ENCODE results near the gene NEK7.

NEK7 gene

GRCh38 chr1:198320759-198321158, 164.0 kb downstream of the NEK7 start:
- no peak for TF ChIP-seq CTCF (IDR thresholded peaks at IDR 0.05; ENCODE audit: low read depth, low read length)
- no peak for DNase-seq (ENCODE audit: low read depth in 2 of 2)
- no peak overlapping the region for H3K4me3 ChIP-seq (replicated peaks in 1 of 2; ENCODE audit: low read depth in 2 of 2, low read length in 2 of 2)

DNA sequence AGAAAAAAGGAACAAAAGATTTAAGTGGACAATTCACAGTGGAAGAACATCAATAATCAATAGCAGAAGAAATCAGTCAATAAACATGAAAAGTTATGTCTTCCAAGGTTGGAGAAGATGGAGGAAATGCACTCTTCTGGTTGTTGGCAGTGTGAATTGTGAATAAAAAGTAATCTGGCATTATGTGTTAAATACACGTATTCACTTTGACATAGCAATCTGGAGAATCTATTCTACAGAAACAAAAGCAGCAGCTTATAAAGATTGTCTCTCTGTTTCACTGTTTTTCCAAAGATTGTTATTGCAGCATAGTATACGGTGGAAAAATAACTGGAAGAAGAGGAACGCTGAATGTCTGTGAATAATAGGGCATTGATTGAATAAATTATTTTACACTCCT, 169.4 kb downstream of the NEK7 start:
- H3K4me3 ChIP-seq (replicated peaks in 1 of 2; ENCODE audit: low read depth in 2 of 2, low read length in 2 of 2) = no peak overlapping the region
- no peak for DNase-seq (ENCODE audit: low read depth in 2 of 2)
- TF ChIP-seq CTCF (IDR thresholded peaks at IDR 0.05; ENCODE audit: low read depth, low read length) = no peak

DNA sequence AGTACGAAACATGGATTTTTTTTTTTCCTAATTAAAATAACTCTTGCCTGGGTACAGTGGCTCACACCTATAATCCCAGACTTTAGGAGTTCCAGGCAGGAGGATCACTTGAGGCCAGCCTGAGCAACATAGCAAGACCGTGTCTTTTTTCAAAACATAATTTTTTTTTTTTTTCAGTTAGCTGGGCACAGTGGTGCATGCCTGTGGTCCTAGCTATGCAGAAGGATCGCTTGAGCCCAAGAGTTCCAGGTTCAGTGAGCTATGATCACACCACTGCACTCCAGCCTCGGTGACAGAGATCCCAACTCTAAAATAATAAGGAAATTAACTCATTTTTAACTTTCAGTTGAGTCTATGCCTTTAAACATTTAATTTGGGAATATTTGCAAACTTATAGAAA, 170.1 kb downstream of the NEK7 start:
- no peak for DNase-seq (ENCODE audit: low read depth in 2 of 2)
- H3K4me3 ChIP-seq (replicated peaks in 1 of 2; ENCODE audit: low read depth in 2 of 2, low read length in 2 of 2) = no peak overlapping the region
- no peak for TF ChIP-seq CTCF (IDR thresholded peaks at IDR 0.05; ENCODE audit: low read depth, low read length)

DNA sequence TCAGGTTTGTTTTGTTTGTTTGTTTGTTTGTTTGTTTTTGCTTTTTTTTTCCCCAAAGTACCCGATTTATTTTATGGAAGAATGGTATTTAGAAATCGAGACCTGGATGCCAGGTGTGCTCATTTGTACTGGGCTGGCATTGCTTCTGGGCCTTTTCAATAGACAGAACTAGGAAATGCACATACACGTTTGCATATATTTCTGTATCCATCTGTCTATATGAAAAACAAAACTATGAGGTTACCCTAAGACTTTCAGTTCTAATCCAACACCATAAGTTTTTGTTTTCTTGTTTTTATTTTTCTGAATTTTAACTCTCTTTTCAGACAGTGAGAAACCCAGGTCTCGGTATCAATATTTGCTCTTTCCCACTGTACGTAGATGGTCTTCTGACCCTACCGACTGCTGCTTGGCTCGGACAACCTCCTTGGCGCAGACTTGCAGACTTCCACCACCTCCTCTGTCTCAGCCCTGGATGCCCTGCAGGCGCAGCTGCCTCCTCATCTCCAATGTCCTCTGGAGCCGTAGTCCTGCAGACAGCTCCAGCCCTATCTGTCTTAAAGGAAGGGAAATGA, 171.7 kb downstream of the NEK7 start:
- no peak for TF ChIP-seq CTCF (IDR thresholded peaks at IDR 0.05; ENCODE audit: low read depth, low read length)
- no peak for DNase-seq (ENCODE audit: low read depth in 2 of 2)
- no peak overlapping the region for H3K4me3 ChIP-seq (replicated peaks in 1 of 2; ENCODE audit: low read depth in 2 of 2, low read length in 2 of 2)

DNA sequence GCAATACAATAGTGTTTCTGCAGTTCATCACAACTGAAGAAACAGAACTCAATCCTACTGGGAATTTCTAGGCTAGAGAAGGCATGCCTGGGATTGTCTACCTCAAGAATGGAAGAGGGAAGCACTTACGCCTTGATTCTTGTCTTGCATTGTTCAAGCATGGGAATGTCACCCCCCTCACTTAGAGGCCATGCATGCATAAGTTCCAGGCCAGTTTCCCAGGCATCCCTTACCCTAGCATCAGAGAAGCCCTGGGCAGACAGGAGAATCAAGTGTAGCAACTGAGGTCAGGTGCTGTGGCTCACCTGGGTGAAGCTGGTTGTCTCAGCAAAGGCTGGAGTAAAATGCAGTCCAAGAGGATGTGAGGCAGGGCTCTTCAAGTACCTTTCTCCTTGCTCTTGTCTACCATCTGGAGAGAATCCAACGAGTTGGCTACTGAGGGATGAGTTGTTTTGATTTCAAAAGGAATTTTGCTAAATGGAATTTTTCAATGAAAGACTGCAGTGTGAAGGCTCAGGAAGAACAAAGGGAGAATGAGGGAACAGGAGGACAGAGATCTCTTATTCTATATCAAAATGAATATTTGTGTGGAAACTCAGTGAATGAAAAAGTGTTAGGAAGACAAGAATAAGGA, 174.3 kb downstream of the NEK7 start:
- H3K4me3 ChIP-seq (replicated peaks in 1 of 2; ENCODE audit: low read depth in 2 of 2, low read length in 2 of 2) = no peak overlapping the region
- TF ChIP-seq CTCF (IDR thresholded peaks at IDR 0.05; ENCODE audit: low read depth, low read length) = no peak
- DNase-seq (ENCODE audit: low read depth in 2 of 2) = peak in 1 of 2 donors; percentile 13

DNA sequence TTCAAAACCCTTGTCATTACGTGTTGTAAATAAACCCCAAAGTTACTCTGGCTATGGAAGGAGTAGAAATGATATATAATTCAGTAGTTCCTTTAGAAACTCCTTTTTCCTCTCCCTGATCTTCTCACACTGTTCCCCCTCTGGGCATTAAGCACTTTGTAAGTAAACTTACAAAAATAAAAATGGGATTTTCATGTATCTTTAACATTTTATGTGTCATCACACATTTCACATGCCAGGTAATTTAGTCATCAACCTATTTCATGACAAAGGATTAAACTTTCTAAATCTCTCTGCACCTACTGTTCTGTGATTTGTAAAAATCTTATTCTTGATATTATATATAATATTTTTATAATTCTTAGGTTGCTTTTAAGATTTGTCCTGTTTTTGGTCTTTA, 176.9 kb downstream of the NEK7 start:
- no peak for TF ChIP-seq CTCF (IDR thresholded peaks at IDR 0.05; ENCODE audit: low read depth, low read length)
- DNase-seq (ENCODE audit: low read depth in 2 of 2) = peak in 1 of 2 donors; percentile 65
- no peak overlapping the region for H3K4me3 ChIP-seq (replicated peaks in 1 of 2; ENCODE audit: low read depth in 2 of 2, low read length in 2 of 2)

DNA sequence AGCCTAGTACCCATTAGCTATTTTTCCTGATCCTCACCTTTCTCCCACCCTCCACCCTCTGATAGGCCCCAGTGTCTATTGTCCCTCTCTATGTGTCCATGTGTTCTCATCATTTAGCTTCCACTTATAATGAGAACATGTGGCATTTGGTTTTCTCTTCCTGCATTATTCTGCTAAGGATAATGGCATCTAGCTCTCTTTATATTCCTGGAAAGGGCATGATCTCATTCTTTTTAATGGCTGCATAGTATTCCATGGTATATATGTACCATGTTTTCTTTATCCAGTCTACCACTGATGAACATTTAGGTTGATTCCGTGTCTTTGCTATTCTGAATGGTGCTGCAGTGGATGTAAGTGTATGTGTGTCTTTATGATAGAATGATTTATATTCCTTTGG, 178.9 kb downstream of the NEK7 start:
- no peak overlapping the region for H3K4me3 ChIP-seq (replicated peaks in 1 of 2; ENCODE audit: low read depth in 2 of 2, low read length in 2 of 2)
- no peak for TF ChIP-seq CTCF (IDR thresholded peaks at IDR 0.05; ENCODE audit: low read depth, low read length)
- no peak for DNase-seq (ENCODE audit: low read depth in 2 of 2)
